M059J (cell line): ENCODE results near the gene PHC1. TPM values are rescaled to one million over a fixed set of nuclear protein-coding genes. Genes with fewer than 3 reads are reported as not detected.
A peak's percentile ranks its signal among the peaks of the same experiment; 100 is the strongest.
"Not testable (repeated sequence)": the region's sequence is repeated elsewhere in the genome, so short reads cannot be mapped to it uniquely, and the experiment has no call there.

Experiments used
- DNase-seq: peaks from one replicate; pipeline ENCODE4 v3.0.0-alpha.2; 2012; ENCODE audit warnings: low read depth
- total RNA-seq: library from RNA; depleted of rRNA; stranded (reverse); fragments of >200 nt; shearing (Covaris generic); gene quantifications from 2 replicates; pipeline ENCODE4 v1.2.3, GENCODE V29; 2014

PHC1 gene
- total RNA-seq, 1 experiment from 2014 or later = 9.8 TPM

DNA sequence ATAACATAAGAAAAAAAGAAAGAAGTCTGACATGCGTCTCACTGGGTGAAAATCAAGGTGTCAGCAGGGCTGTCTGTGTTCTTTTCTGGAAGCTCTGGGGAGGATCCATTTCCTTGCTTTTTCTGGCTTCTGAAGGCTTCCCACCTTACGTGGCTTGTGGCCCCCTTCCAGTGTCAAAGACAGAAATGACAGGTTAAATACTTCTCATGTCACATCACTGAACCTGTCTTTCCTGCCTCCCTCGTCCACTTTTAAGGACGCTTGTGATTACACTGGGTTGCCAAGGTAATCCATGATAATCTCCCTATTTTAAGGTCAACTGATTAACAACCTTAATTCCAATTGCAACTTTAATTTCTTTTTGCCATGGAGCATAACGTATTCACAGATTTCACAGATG is 4.6 kb upstream of the PHC1 start:
- DNase-seq = no peak

DNA sequence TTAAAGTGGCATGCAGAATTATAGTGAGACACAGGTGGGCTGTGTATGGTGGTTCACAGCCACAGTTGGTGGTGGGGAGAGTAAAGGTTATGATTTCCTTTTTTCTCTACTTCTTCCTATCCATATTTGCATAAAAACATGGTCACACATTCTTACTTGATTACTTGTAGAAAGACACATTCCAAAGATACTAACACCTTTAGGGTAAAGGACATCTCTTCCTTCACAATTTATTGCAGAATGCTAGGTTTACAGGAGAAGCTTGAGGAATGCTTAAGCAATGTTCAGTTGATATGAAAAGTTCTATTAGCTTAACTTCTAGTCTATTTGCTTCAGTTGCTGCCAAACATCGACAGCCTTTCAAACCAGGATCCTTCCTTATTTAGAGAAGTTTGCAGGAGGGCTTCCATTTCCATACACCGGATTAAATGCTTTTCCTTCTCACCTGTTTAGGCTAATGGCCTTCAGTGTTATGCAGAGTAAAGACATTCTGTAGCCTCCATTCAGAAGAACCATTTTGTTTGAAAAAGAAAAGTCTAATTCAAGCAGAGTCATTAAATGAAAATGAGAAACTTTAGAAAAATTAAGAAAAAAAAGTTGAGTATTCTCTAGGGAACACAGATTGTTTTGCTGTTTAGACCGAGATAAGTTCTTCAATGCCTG is 2.6 kb upstream of the PHC1 start:
- DNase-seq = no peak

GRCh38 chr12:8912914-8913313 is 1.4 kb upstream of the PHC1 start:
- no peak for DNase-seq

DNA sequence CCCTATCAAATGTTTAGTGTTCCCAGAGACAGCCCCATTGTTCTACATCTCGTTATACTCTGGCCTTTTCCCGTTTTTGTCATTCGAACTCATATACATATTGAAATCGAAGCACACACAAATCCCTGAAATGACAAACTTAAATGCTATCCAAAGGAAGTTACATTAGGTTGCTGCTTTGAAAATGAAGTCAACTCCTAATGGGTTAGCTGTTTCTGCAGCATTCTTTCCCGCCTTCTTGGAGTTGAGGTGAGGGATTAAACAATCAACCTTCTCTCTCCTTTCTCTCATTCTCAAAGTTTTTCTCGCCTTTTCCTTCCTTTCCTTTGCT is 642 bp upstream of the PHC1 start:
- DNase-seq = no peak

GRCh38 chr12:8914716-8915526 is 612 bp downstream of the PHC1 start:
- peak; percentile 68 for DNase-seq

DNA sequence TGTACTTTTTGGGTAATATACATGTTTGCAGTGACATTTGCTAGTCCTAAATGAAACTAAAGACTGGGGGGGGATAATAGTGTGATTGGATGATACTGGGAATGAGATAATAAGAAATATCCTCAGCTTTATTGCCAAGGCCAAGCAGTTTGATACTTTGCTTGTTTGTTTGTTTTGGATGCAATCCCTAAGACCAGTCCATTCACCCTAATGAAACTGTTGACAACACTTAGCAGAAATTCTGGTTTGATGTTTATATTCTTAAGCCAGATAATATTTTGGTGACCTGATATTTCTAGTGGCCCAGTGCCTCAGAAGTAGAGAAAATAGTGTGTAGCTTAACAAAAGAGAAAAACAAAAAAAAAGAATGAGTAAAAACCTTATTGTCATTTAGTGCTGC is 1.8 kb downstream of the PHC1 start:
- no peak for DNase-seq

- DNase-seq = no peak
Observed at GRCh38 chr12:8917031-8917430, 2.7 kb downstream of the PHC1 start.

DNA sequence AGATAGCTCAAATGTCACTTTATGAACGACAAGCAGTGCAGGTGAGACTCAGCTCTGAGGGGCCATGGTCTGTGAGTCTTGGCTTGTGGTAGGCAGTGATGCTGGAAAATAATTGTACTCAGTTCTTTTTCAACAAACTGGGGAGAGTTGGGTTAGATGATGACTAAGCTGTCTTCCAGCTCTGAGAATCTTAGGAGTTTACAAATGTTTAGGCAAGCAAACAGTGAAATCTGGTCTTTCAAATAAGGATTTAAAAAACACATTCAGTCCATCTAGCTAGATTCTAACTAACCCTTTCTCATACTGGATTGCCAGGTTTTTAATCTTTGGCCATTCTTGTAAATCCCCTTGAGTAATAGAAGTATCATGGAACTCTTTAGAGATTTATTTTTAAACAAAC is 3.4 kb downstream of the PHC1 start:
- DNase-seq = no peak

GRCh38 chr12:8919643-8920042 is 5.3 kb downstream of the PHC1 start:
- DNase-seq = not testable (repeated sequence)

DNA sequence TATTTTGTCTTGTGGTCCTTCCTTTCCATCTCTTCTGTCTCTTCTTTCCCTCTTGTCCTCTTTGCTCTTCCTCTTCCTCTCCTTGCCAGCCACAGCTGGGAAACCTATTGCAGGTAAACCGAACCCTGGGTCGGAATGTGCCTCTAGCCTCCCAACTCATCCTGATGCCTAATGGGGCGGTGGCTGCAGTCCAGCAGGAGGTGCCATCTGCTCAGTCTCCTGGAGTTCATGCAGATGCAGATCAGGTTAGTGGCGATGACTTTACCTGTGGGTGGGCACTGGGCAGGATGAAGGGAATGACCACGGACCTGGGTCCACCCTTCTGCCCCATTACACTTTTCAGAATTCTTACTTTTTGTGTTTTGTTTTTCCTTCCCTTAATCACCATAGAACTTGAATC is 8.2 kb downstream of the PHC1 start:
- no peak for DNase-seq

DNA sequence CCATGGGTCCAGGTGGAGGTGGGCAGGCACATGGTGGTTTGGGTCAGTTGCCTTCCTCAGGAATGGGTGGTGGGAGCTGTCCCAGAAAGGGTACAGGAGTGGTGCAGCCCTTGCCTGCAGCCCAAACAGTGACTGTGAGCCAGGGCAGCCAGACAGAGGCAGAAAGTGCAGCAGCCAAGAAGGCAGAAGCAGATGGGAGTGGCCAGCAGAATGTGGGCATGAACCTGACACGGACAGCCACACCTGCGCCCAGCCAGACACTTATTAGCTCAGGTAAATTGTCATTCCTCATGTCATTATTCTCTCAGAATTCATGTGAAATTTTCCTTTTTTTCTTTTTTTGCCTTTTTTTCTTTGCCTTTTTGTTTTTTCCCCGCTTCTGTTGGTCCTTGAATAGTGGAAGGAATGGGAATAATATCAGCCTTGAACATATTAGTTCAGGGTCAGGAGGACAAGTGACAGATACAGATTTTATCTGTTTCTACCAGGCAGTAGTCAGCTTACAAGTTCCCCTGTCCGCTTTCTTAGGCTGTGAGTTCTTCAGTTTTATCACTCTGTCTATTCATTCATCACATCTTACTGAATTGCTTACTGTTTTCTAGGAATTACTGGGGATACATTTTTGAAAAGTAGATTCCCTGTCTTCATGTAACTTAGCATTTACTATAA is 16.5 kb downstream of the PHC1 start:
- not testable (repeated sequence) for DNase-seq

DNA sequence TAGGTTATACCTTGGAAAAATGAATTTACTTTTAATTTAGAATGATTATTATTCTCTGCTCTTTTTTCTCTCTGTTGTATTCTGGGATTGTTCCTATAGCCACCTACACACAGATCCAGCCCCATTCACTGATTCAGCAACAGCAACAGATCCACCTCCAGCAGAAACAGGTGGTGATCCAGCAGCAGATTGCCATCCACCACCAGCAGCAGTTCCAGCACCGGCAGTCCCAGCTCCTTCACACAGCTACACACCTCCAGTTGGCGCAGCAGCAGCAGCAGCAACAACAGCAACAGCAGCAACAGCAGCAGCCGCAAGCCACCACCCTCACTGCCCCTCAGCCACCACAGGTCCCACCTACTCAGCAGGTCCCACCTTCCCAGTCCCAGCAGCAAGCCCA is 18.2 kb downstream of the PHC1 start:
- DNase-seq = not testable (repeated sequence)

DNA sequence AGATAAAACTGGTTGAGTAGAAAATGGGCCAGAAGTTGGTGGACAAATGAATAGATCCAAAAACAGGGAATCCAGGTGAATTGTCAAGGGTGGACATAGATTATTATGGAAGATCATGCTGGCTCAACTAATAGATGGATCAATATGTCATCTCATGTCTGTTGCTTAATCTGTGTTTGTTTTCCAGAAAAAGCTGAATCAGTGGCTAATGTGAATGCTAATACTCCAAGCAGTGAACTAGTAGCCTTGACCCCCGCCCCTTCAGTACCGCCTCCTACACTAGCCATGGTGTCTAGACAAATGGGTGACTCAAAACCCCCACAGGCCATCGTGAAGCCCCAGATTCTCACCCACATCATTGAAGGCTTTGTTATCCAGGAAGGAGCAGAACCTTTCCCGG is 19.8 kb downstream of the PHC1 start:
- DNase-seq = not testable (repeated sequence)

DNA sequence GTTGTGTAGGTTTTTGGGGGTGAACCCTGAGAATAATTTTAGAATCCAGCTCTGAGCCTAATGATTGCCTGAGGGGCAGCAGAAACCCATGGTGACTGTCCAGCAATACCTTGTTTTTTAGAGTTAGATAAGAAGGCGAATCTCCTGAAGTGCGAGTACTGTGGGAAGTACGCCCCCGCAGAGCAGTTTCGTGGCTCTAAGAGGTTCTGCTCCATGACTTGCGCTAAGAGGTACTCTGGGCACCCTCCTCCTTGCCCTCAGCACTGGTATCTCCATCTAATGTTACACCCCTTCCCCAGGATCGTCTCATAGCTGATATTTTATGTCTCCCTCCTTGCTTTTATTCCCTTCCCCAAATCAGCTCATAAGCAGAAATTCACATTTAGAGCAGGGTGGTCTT is 22.4 kb downstream of the PHC1 start:
- DNase-seq = no peak

- DNase-seq = not testable (repeated sequence)
Observed at GRCh38 chr12:8937842-8938442, 23.6 kb downstream of the PHC1 start.

DNA sequence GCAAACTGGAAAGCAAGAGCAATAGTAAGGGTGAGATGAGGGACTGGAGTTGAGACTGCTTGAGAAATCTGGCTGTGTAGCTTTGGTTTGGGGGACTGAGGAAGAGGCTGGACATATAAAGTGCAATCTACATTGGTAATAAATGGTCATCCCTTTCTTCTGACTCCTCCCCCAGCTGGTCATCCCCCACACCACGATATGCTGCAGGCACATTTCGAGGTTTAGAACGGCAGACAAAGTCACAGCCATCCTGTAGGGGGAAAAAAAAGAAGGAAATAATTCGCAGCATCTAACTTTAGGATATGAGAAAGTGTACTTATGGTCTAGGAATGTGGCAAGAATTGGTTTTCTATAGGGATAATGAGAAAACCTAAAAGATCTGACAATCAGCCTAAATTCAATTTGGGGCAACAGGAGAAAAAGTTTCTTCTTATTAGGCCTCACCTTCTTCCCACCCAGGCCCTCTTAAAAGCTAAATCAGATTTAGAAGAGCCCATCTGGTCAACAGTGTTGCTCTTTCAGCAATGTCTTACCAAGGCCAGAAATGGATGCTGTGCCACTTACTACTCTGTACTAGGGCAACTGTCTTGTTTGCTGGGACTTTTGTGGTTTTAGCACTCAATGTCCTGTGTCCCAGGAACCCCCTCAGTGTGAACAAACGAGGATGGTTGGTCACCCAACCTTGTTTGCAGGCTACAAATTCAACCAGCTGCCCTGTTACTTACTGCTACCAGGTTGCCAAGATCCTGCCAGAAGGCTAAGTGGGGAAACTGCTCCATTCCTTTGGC is 27.6 kb downstream of the PHC1 start:
- DNase-seq = peak; percentile 12

DNA sequence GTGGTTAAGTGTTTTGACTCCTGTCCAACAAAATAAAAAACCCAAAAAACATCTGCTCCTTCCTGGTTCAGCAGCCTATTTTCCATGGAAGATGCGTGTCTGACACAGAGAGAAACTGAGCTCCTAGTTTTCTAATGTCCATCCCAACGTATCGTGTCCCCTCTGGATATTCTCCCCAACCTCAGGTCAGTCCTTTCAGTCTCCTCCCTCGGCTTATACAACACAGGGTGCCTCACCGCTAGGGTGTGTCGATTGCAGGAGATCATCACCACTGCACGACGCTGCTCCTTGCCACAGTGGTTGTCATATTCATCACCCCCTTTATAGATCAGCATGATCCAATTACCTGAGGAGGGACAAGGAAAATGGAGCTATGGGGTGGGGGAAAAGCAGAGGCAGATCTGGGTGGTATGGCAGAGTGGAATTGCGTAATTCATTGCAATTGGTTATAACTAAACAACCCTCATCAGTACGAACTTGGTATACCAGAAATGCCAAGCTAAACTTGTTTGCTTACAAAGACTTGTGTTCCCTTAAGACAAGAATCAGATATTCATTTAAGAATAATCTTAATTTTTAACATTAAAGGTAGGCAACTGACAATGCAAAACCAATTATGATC is 29.4 kb downstream of the PHC1 start:
- DNase-seq = no peak

- no peak for DNase-seq
Observed at GRCh38 chr12:8946733-8947132, 32.4 kb downstream of the PHC1 start.

DNA sequence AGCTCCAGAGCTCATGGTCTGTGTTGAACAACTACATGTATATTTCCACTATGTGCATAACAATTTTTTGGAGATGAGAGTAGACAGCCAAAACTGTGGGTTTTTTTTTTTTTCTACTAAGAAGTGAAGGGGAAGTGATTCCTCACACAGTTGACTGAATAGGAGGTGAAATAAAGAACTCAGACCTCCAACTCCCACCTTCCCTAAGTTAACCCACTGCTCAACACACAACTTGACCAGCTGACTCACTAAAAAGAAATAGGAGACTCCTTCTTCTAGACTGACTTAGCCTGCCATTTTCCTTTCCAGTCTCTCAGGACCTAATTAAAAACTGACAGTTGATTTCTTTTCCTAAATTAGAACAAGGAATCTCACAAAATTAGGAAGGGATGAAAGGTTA is 33.4 kb downstream of the PHC1 start:
- DNase-seq = peak; percentile 6

- peak; percentile 32 for DNase-seq
Observed at GRCh38 chr12:8948701-8949341, 34.5 kb downstream of the PHC1 start.
